Activated CD8-positive, alpha-beta T cell treated with anti-CD3 and anti-CD28 coated beads, Interleukin-2, amount 10 ng/mL, durations not matched to agents 7 days and 5 days (primary cell): Measurements from ENCODE around the gene CNTN1. TPM values are rescaled to one million over a fixed set of nuclear protein-coding genes. Genes with fewer than 3 reads are reported as not detected.

Experiments used
- ATAC-seq: fragments of 150-1000 bp; cut with Tn5 transposase; one replicate; pipeline ENCODE4 v1.10.0; 2021; ENCODE audit warnings: moderate library complexity
- CTCF ChIA-PET: fragments of 350-600 bp; sonication (Branson Sonifier 250); formaldehyde crosslinking; loops from one replicate; lab custom pipeline; 2021; ENCODE audit warnings: antibody characterized with exemption; lab: Charles Lee
- POLR2A ChIA-PET: fragments of 350-600 bp; sonication (Branson Sonifier 250); formaldehyde crosslinking; loops from one replicate; lab custom pipeline; 2021; ENCODE audit warnings: antibody characterized with exemption; lab: Charles Lee
- DNase-seq: peaks from one replicate; pipeline ENCODE4 v3.0.0-alpha.2; 2020
- H3K27ac Mint-ChIP-seq: one replicate; pipeline ENCODE4 v1.8.0; 2021; ENCODE audit warnings: mild to moderate bottlenecking, mixed read lengths
- H3K27me3 Mint-ChIP-seq: one replicate; pipeline ENCODE4 v1.8.0; 2021; ENCODE audit warnings: low read depth, mixed read lengths
- H3K36me3 Mint-ChIP-seq: one replicate; pipeline ENCODE4 v1.8.0; 2021; ENCODE audit warnings: low read depth, mixed read lengths
- H3K4me1 Mint-ChIP-seq: one replicate; pipeline ENCODE4 v1.8.0; 2021; ENCODE audit warnings: low read depth, mixed read lengths
- H3K4me3 Mint-ChIP-seq: one replicate; pipeline ENCODE4 v1.8.0; 2021; ENCODE audit warnings: mild to moderate bottlenecking, mixed read lengths
- H3K9me3 Mint-ChIP-seq: one replicate; pipeline ENCODE4 v1.8.0; 2022; ENCODE audit warnings: mixed read lengths; ENCODE audit not compliant: insufficient read depth
- total RNA-seq, 2 experiments: library from RNA; stranded (reverse); gene quantifications; one replicate each; pipeline ENCODE4 v1.2.3, GENCODE V29; 2021

Gene CNTN1
- total RNA-seq, 2 experiments from 2014 or later, result not detected

GRCh38 chr12:40829738-40830144 lies 137.5 kb downstream of the CNTN1 start:
- ATAC-seq, result no peak
- Mint-ChIP-seq H3K27me3 (no peaks in the 10 kb centered on the region), H3K4me3 (no peak overlapping the region)

GRCh38 chr12:40831916-40832315 lies 139.7 kb downstream of the CNTN1 start:
- ChIA-PET POLR2A (no interaction called here), CTCF (no interaction called here)
- Mint-ChIP-seq H3K9me3 (no peaks in the 10 kb centered on the region), H3K4me1 (no peaks in the 10 kb centered on the region), H3K4me3 (no peak overlapping the region), H3K27me3 (no peaks in the 10 kb centered on the region), H3K36me3 (no peaks in the 10 kb centered on the region), H3K27ac (no peak overlapping the region)
- ATAC-seq, result no peak
- no peak for DNase-seq

More at GRCh38 chr12:40829738-40830144, 137.5 kb downstream of the CNTN1 start:
- DNase-seq, result no peak
- H3K9me3 Mint-ChIP-seq, result no peaks in the 10 kb centered on the region
- H3K36me3 Mint-ChIP-seq, result no peaks in the 10 kb centered on the region
- CTCF ChIA-PET, result no interaction called here
- POLR2A ChIA-PET, result no interaction called here
- no peaks in the 10 kb centered on the region for H3K4me1 Mint-ChIP-seq
- no peak overlapping the region for H3K27ac Mint-ChIP-seq

GRCh38 chr12:40832668-40833067 lies 140.4 kb downstream of the CNTN1 start:
- Mint-ChIP-seq H3K4me3 (no peak overlapping the region), H3K9me3 (no peaks in the 10 kb centered on the region), H3K36me3 (no peaks in the 10 kb centered on the region), H3K4me1 (no peaks in the 10 kb centered on the region), H3K27ac (no peak overlapping the region), H3K27me3 (no peaks in the 10 kb centered on the region)
- POLR2A ChIA-PET, result no interaction called here
- CTCF ChIA-PET, result no interaction called here
- no peak for DNase-seq
- ATAC-seq, result no peak

- ChIA-PET POLR2A (no interaction called here), CTCF (no interaction called here)
- no peaks in the 10 kb centered on the region for H3K4me1 Mint-ChIP-seq
- no peaks in the 10 kb centered on the region for H3K36me3 Mint-ChIP-seq
- ATAC-seq (no peak), DNase-seq (no peak)
- no peak overlapping the region for H3K27ac Mint-ChIP-seq
- no peak overlapping the region for H3K4me3 Mint-ChIP-seq
- no peaks in the 10 kb centered on the region for H3K9me3 Mint-ChIP-seq
- no peaks in the 10 kb centered on the region for H3K27me3 Mint-ChIP-seq
Measured at GRCh38 chr12:40833818-40834217, 141.6 kb downstream of the CNTN1 start.

GRCh38 chr12:40834321-40834720 lies 142.1 kb downstream of the CNTN1 start:
- DNase-seq (no peak), ATAC-seq (no peak)
- Mint-ChIP-seq H3K27me3 (no peaks in the 10 kb centered on the region), H3K9me3 (no peaks in the 10 kb centered on the region), H3K36me3 (no peaks in the 10 kb centered on the region), H3K27ac (no peak overlapping the region), H3K4me3 (no peak overlapping the region), H3K4me1 (no peaks in the 10 kb centered on the region)
- CTCF ChIA-PET, result no interaction called here
- POLR2A ChIA-PET, result no interaction called here

- ChIA-PET POLR2A (no interaction called here), CTCF (no interaction called here)
- Mint-ChIP-seq H3K4me3 (no peak overlapping the region), H3K9me3 (no peaks in the 10 kb centered on the region), H3K27me3 (no peaks in the 10 kb centered on the region), H3K36me3 (no peaks in the 10 kb centered on the region), H3K4me1 (no peaks in the 10 kb centered on the region), H3K27ac (no peak overlapping the region)
- no peak for ATAC-seq
- DNase-seq, result no peak
Measured at GRCh38 chr12:40837891-40838429, 145.7 kb downstream of the CNTN1 start.

- H3K4me3 Mint-ChIP-seq, result no peak overlapping the region
- no peaks in the 10 kb centered on the region for H3K27me3 Mint-ChIP-seq
- H3K9me3 Mint-ChIP-seq, result no peaks in the 10 kb centered on the region
- no peaks in the 10 kb centered on the region for H3K36me3 Mint-ChIP-seq
- DNase-seq (no peak), ATAC-seq (no peak)
- CTCF ChIA-PET, result no interaction called here
- no peak overlapping the region for H3K27ac Mint-ChIP-seq
- no peaks in the 10 kb centered on the region for H3K4me1 Mint-ChIP-seq
- POLR2A ChIA-PET, result no interaction called here
Measured at GRCh38 chr12:40843495-40843894, 151.3 kb downstream of the CNTN1 start.

- H3K4me1 Mint-ChIP-seq, result no peaks in the 10 kb centered on the region
- no peak for DNase-seq
- H3K36me3 Mint-ChIP-seq, result no peaks in the 10 kb centered on the region
- H3K9me3 Mint-ChIP-seq, result no peaks in the 10 kb centered on the region
- ChIA-PET POLR2A (no interaction called here), CTCF (no interaction called here)
- no peak overlapping the region for H3K27ac Mint-ChIP-seq
- ATAC-seq, result no peak
- H3K27me3 Mint-ChIP-seq, result no peaks in the 10 kb centered on the region
- H3K4me3 Mint-ChIP-seq, result no peak overlapping the region
Measured at GRCh38 chr12:40853221-40853620, 161.0 kb downstream of the CNTN1 start.

- POLR2A ChIA-PET, result no interaction called here
- H3K36me3 Mint-ChIP-seq, result no peaks in the 10 kb centered on the region
- no peak overlapping the region for H3K27ac Mint-ChIP-seq
- H3K4me3 Mint-ChIP-seq, result no peak overlapping the region
- DNase-seq, result no peak
- H3K9me3 Mint-ChIP-seq, result no peaks in the 10 kb centered on the region
- no peaks in the 10 kb centered on the region for H3K4me1 Mint-ChIP-seq
- CTCF ChIA-PET, result interaction anchor here (1.0 kb wide), 1 partner anchor 12 kb away, joined by 3 read pairs; no protein-coding TSS in a partner anchor
- ATAC-seq, result no peak
- H3K27me3 Mint-ChIP-seq, result no peaks in the 10 kb centered on the region
Measured at GRCh38 chr12:40854604-40855003, 162.4 kb downstream of the CNTN1 start.

- ChIA-PET CTCF (no interaction called here), POLR2A (no interaction called here)
- peaks cover 5% of the 10 kb centered on the region for H3K9me3 Mint-ChIP-seq
- H3K36me3 Mint-ChIP-seq, result no peaks in the 10 kb centered on the region
- no peak overlapping the region for H3K4me3 Mint-ChIP-seq
- DNase-seq (no peak), ATAC-seq (no peak)
- H3K27ac Mint-ChIP-seq, result no peak overlapping the region
- H3K27me3 Mint-ChIP-seq, result no peaks in the 10 kb centered on the region
- no peaks in the 10 kb centered on the region for H3K4me1 Mint-ChIP-seq
Measured at GRCh38 chr12:40864891-40865290, 172.7 kb downstream of the CNTN1 start.

GRCh38 chr12:40870981-40871380 lies 178.7 kb downstream of the CNTN1 start:
- Mint-ChIP-seq H3K27me3 (no peaks in the 10 kb centered on the region), H3K27ac (no peak overlapping the region), H3K4me3 (no peak overlapping the region), H3K4me1 (no peaks in the 10 kb centered on the region), H3K9me3 (no peaks in the 10 kb centered on the region), H3K36me3 (no peaks in the 10 kb centered on the region)
- POLR2A ChIA-PET, result no interaction called here
- CTCF ChIA-PET, result no interaction called here
- ATAC-seq, result no peak
- DNase-seq, result no peak

- ATAC-seq (no peak), DNase-seq (no peak)
- CTCF ChIA-PET, result no interaction called here
- Mint-ChIP-seq H3K9me3 (no peaks in the 10 kb centered on the region), H3K4me1 (no peaks in the 10 kb centered on the region), H3K27me3 (no peaks in the 10 kb centered on the region), H3K36me3 (no peaks in the 10 kb centered on the region), H3K27ac (no peak overlapping the region), H3K4me3 (no peak overlapping the region)
- POLR2A ChIA-PET, result no interaction called here
Measured at GRCh38 chr12:40874868-40875267, 182.6 kb downstream of the CNTN1 start.

GRCh38 chr12:40889329-40889728 lies 197.1 kb downstream of the CNTN1 start:
- Mint-ChIP-seq H3K27ac (no peak overlapping the region), H3K4me1 (no peaks in the 10 kb centered on the region), H3K4me3 (no peak overlapping the region), H3K27me3 (no peaks in the 10 kb centered on the region), H3K36me3 (no peaks in the 10 kb centered on the region), H3K9me3 (peaks cover 3% of the 10 kb centered on the region)
- ChIA-PET POLR2A (no interaction called here), CTCF (no interaction called here)
- ATAC-seq, result no peak
- no peak for DNase-seq
